HepG2 (cell line): ENCODE measurements around the gene FAM161A. TPM values are rescaled to one million over a fixed set of nuclear protein-coding genes. Genes with fewer than 3 reads are reported as not detected.
A peak's percentile ranks its signal among the peaks of the same experiment; 100 is the strongest.

Experiments
- ATAC-seq: fragments of 200-7000 bp; cut with Tn5 transposase; 3 replicates; pipeline ENCODE4 v1.9.1; 2020; ENCODE audit warnings: mild to moderate bottlenecking, moderate library complexity
- BruUV-seq: library from RNA; stranded (reverse); fragments of 400-500 nt; replicated peaks from 2 replicates; lab custom pipeline; 2021; lab: Mats Ljungman, UMichigan
- CTCF ChIA-PET: fragments of 300-600 bp; formaldehyde crosslinking; extraction: SDS; loops from one replicate; lab custom pipeline; 2021; ENCODE audit warnings: low total read pairs, inconsistent platforms, low intra/inter-chr PET ratio; lab: Yijun Ruan, JAX
- POLR2A ChIA-PET: fragments of 350-600 bp; sonication (Branson Sonifier 250); formaldehyde crosslinking; loops from one replicate; lab custom pipeline; 2020; ENCODE audit warnings: antibody characterized with exemption, inconsistent platforms; lab: Yijun Ruan, JAX
- DNase-seq: peaks from one replicate; pipeline ENCODE4 v3.0.0-alpha.2; 2015; ENCODE audit warnings: low spot score
- FAIRE-seq: peaks from 3 replicates; lab custom pipeline; 2011; peaks lifted over from hg19 to GRCh38; lab: Jason Lieb, UNC
- H2AFZ ChIP-seq: one replicate; pipeline ENCODE4 v1.6.1; 2011; ENCODE audit warnings: low read length, inconsistent platforms
- H3K27ac ChIP-seq: fragments of 300-600 bp; 3 replicates; pipeline ENCODE4 v1.8.0; 2011; ENCODE audit warnings: mixed run types, mild to moderate bottlenecking, mixed read lengths, low read length, inconsistent platforms; ENCODE audit not compliant: insufficient read depth; ENCODE audit errors: extremely low read length
- H3K27me3 ChIP-seq, 2 experiments: fragments of 200-600 bp in 1 of 2; 2 replicates in 1 of 2; 3 replicates in 1 of 2; pipeline versions ENCODE4 v1.6.0 to v1.8.0; 2011; ENCODE audit warnings: low read length in 2 of 2, mild to moderate bottlenecking in 2 of 2, moderate library complexity in 2 of 2, inconsistent platforms in 1 of 2; ENCODE audit not compliant: insufficient read depth in 2 of 2, control insufficient read depth in 1 of 2
- H3K36me3 ChIP-seq, 2 experiments: fragments of 200-600 bp in 1 of 2; replicated peaks in 1 of 2; 2 replicates in 1 of 2; 3 replicates in 1 of 2; pipeline versions ENCODE4 v1.5.1 to v1.8.0; 2011; ENCODE audit warnings: low read length in 2 of 2, inconsistent platforms in 1 of 2; ENCODE audit not compliant: insufficient read depth in 2 of 2, control insufficient read depth in 1 of 2
- H3K4me1 ChIP-seq: 2 replicates; pipeline ENCODE4 v1.5.1; 2012; ENCODE audit warnings: low read length, inconsistent platforms; ENCODE audit not compliant: insufficient read depth
- H3K4me2 ChIP-seq: 2 replicates; pipeline ENCODE4 v1.6.0; 2011; ENCODE audit warnings: low read depth, low read length, inconsistent platforms
- H3K4me3 ChIP-seq, 3 experiments: fragments of 200-600 bp in 1 of 3; sonication (generic), shearing (Covaris generic) in 1 of 3; replicated peaks in 1 of 3; 2 replicates each; pipeline ENCODE4 v1.5.1; 2011 to 2016; ENCODE audit warnings: low read length in 3 of 3, inconsistent platforms in 2 of 3, low read depth in 2 of 3, mild to moderate bottlenecking in 2 of 3, control low read depth in 1 of 3, mixed read lengths in 1 of 3; ENCODE audit not compliant: insufficient read depth in 1 of 3
- H3K79me2 ChIP-seq: one replicate; pipeline ENCODE4 v1.6.1; 2011; ENCODE audit warnings: low read length, inconsistent platforms; ENCODE audit not compliant: insufficient read depth
- H3K9ac ChIP-seq: 2 replicates; pipeline ENCODE4 v1.6.0; 2011; ENCODE audit warnings: mild to moderate bottlenecking, low read depth, low read length, inconsistent platforms; ENCODE audit not compliant: insufficient read depth
- H3K9me3 ChIP-seq: 2 replicates; pipeline ENCODE4 v1.5.1; 2012; ENCODE audit warnings: mild to moderate bottlenecking, low read length
- H4K20me1 ChIP-seq: 2 replicates; pipeline ENCODE4 v1.6.0; 2011; ENCODE audit warnings: inconsistent platforms, mild to moderate bottlenecking, low read length, moderate library complexity; ENCODE audit not compliant: insufficient read depth
- CEBPG ChIP-seq: IDR thresholded peaks from 2 replicates; pipeline ENCODE4 v1.6.1; 2016
- CREB1 ChIP-seq, 2 experiments: fragments of 450-650 bp in 1 of 2; IDR thresholded peaks; 2 replicates each; pipeline ENCODE4 v1.6.1; 2016 to 2017; ENCODE audit warnings: control low read depth in 1 of 2, mild to moderate bottlenecking in 1 of 2, missing compliant biosample characterization in 1 of 2, missing genetic modification characterization in 1 of 2
- HCFC1 ChIP-seq: fragments of 150-350 bp; IDR thresholded peaks from 2 replicates; pipeline ENCODE4 v1.6.1; 2014; ENCODE audit warnings: low read depth, low read length
- HDAC6 ChIP-seq: fragments of 200-600 bp; sonication (generic); IDR thresholded peaks from 2 replicates; pipeline ENCODE4 v1.7.0; 2017; ENCODE audit warnings: mild to moderate bottlenecking, antibody characterized with exemption, low read length, low read depth
- KDM6A ChIP-seq: IDR thresholded peaks from 2 replicates; pipeline ENCODE4 v1.6.1; 2016; ENCODE audit warnings: low read depth
- MAFK ChIP-seq, 2 experiments: IDR thresholded peaks in 1 of 2; conservative IDR thresholded peaks in 1 of 2; 2 replicates each; pipeline ENCODE4 v1.6.1; 2011; ENCODE audit warnings: improper control_type of control experiment in 2 of 2, low read length in 2 of 2
- MYNN ChIP-seq: sonication (generic); formaldehyde crosslinking; IDR thresholded peaks from 2 replicates; pipeline ENCODE4 v1.4.0; 2020; ENCODE audit warnings: mild to moderate bottlenecking, low read depth, missing genetic modification reagents
- NFIB ChIP-seq: sonication (generic); formaldehyde crosslinking; IDR thresholded peaks from 2 replicates; pipeline ENCODE4 v1.9.0; 2021; ENCODE audit warnings: missing genetic modification reagents, mild to moderate bottlenecking, borderline replicate concordance
- PHF8 ChIP-seq: sonication (generic); formaldehyde crosslinking; IDR thresholded peaks from 2 replicates; pipeline ENCODE4 v1.5.0; 2020; ENCODE audit warnings: missing genetic modification reagents
- SMC3 ChIP-seq: IDR thresholded peaks from 2 replicates; pipeline ENCODE4 v1.6.1; 2011; ENCODE audit warnings: low read length, improper control_type of control experiment
- SP5 ChIP-seq: IDR thresholded peaks from 2 replicates; pipeline ENCODE4 v1.6.1; 2016; ENCODE audit warnings: low read depth, borderline replicate concordance
- TEAD2 ChIP-seq: sonication (generic); formaldehyde crosslinking; IDR thresholded peaks from 2 replicates; pipeline ENCODE4 v1.9.0; 2021; ENCODE audit warnings: missing genetic modification reagents
- ZFP90 ChIP-seq: sonication (generic); formaldehyde crosslinking; IDR thresholded peaks from 2 replicates; pipeline ENCODE4 v1.8.0; 2022; ENCODE audit warnings: missing genetic modification reagents, mild to moderate bottlenecking, inconsistent platforms, borderline replicate concordance
- ZNF12 ChIP-seq: sonication (generic); formaldehyde crosslinking; IDR thresholded peaks from 2 replicates; pipeline ENCODE4 v1.5.0; 2020; ENCODE audit warnings: missing genetic modification reagents
- ZNF160 ChIP-seq: sonication (generic); formaldehyde crosslinking; IDR thresholded peaks from 2 replicates; pipeline ENCODE4 v1.8.0; 2022; ENCODE audit warnings: mild to moderate bottlenecking, inconsistent platforms, missing genetic modification reagents
- ZNF234 ChIP-seq: sonication (generic); formaldehyde crosslinking; conservative IDR thresholded peaks from 2 replicates; pipeline ENCODE4 v1.5.1; 2020; ENCODE audit warnings: mild to moderate bottlenecking, missing genetic modification reagents
- ZNF317 ChIP-seq: sonication (generic); formaldehyde crosslinking; IDR thresholded peaks from 2 replicates; pipeline ENCODE4 v1.5.0; 2020; ENCODE audit warnings: mild to moderate bottlenecking, missing genetic modification reagents
- ZNF547 ChIP-seq: sonication (generic); formaldehyde crosslinking; IDR thresholded peaks from 2 replicates; pipeline ENCODE4 v1.5.1; 2020; ENCODE audit warnings: mild to moderate bottlenecking, missing genetic modification reagents
- WGBS: methylation state at CpG from one replicate; pipeline ENCODE4 v1.1.6; 2017; ENCODE audit warnings: low lambda C conversion rate; 5-methylcytosine and 5-hydroxymethylcytosine counted together
- in situ Hi-C: cut with HindIII; loops from 2 replicates; pipeline ENCODE4 v1.10.0; 2017; ENCODE audit warnings: low pct_unique_long_range_greater_than_20kb; ENCODE audit not compliant: extremely low pct_ligation_motif_present
- intact Hi-C: fragments of 100-400 bp; cut with micrococcal nuclease; formaldehyde crosslinking; loops from one replicate; pipeline ENCODE4 v1.10.0; 2022; ENCODE audit not compliant: unreplicated experiment
- polyA plus RNA-seq, 8 experiments: library from polyadenylated mRNA; depleted of rRNA in 3 of 8; stranded (reverse) in 7 of 8; unstranded in 1 of 8; fragments of >200 nt; fragmentation: Illumina TruSeq in 4 of 8; extraction: Trizol in 4 of 8; gene quantifications; 2 replicates each; pipeline versions ENCODE4 v1.2.1 to v1.2.3, GENCODE V29; 2011 to 2016; ENCODE audit warnings: low read depth in 4 of 8, missing spikeins in 1 of 8, mixed read lengths in 1 of 8; ENCODE audit not compliant: insufficient read depth in 1 of 8
- total RNA-seq, 5 experiments: library from RNA; depleted of rRNA; stranded (reverse); fragments of >200 nt; fragmentation: Illumina TruSeq; extraction: Trizol; gene quantifications; 2 replicates each; pipeline ENCODE4 v1.2.3, GENCODE V29; 2016; ENCODE audit warnings: low read depth in 1 of 5
- TF ChIP-seq, protein P1 (sequence below): IDR thresholded peaks from 2 replicates; pipeline ENCODE4 v1.6.1; 2016; ENCODE audit warnings: low read depth, borderline replicate concordance
- TF ChIP-seq, protein P2 (sequence below): sonication (generic); formaldehyde crosslinking; IDR thresholded peaks from 2 replicates; pipeline ENCODE4 v1.4.0; 2020; ENCODE audit warnings: missing genetic modification reagents, low read depth, mild to moderate bottlenecking, borderline replicate concordance

Gene FAM161A
- total and polyA plus RNA-seq, 2 of the 13 experiments (the other 11 are each of a cell fraction or from before 2014, with no cell fraction given), result 2.7 to 3.4 TPM

DNA sequence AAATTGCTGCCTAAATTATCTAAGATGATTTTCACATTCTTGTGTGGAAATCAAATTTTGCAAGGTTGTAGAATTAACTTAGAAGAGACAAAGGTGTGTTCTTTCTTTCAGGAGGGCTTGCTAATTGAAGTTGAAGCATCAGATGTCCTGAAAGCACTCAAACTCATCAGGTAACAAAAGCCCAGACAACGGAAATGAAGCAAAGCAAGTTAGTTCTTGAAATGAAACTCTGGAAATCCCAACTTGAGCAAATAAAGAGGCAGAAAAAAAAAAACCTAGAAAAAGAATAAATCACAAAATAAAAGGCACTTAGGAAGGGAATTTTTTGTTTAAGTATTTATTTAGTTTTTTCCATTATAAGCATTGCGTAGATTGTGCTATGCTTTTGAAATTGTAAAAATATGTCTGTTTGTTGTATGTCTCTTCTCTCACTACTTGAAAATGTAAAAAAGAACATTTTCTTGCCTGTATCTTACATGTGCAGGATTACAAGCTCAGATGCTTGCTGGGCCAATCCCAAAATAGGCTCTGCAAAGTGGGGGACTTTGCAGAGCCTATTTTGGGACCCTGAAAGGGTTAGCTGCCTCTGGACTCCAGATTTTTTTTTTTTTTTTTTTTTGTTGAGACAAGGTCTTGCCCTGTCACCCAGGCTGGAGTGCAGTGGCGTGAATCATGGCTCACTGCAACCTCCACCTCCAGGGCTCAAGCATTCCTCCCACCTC is 46.7 kb downstream of the FAM161A start:
- no peaks in the 10 kb centered on the region for H3K36me3 ChIP-seq
- no peak overlapping the region for H3K27ac ChIP-seq
- no peak overlapping the region for H3K4me3 ChIP-seq
- BruUV-seq, result no TSS peak
- in situ Hi-C loops, result no loop called here
- FAIRE-seq, result no peak
- intact Hi-C loops, result no loop called here
- no peaks in the 10 kb centered on the region for H3K9me3 ChIP-seq
- no peak overlapping the region for H3K4me2 ChIP-seq
- no peak for TF ChIP-seq NFIB (CRISPR knock-in tag)
- 0 out of 4 replicates have a peak, but pooled peaks of 1 of the 2 experiments have one; percentile 3 for TF ChIP-seq MAFK (conservative IDR thresholded peaks at IDR 0.05 in 1 of 2, IDR thresholded peaks at IDR 0.05 in 1 of 2; ENCODE audit: low read length in 2 of 2)
- TF ChIP-seq ZNF12, result no peak
- TF ChIP-seq ZNF547 (CRISPR knock-in tag), result no peak
- TF ChIP-seq ZFP90, result no peak
- TF ChIP-seq TEAD2 (CRISPR knock-in tag), result no peak
- H3K79me2 ChIP-seq, result no peaks in the 10 kb centered on the region
- POLR2A ChIA-PET, result no interaction called here
- H3K27me3 ChIP-seq, result peaks cover 0 to 17% of the 10 kb centered on the region in 2 experiments; a peak in 4 of 5 replicates
- no peak for DNase-seq
- H2AFZ ChIP-seq, result no peak overlapping the region
- H4K20me1 ChIP-seq, result no peaks in the 10 kb centered on the region
- ATAC-seq, result no peak
- no peak overlapping the region for H3K9ac ChIP-seq
- peaks cover 15% of the 10 kb centered on the region for H3K4me1 ChIP-seq
- WGBS, result 43% methylated on average over 3 of the region's 3 CpGs
- CTCF ChIA-PET, result no interaction called here

DNA sequence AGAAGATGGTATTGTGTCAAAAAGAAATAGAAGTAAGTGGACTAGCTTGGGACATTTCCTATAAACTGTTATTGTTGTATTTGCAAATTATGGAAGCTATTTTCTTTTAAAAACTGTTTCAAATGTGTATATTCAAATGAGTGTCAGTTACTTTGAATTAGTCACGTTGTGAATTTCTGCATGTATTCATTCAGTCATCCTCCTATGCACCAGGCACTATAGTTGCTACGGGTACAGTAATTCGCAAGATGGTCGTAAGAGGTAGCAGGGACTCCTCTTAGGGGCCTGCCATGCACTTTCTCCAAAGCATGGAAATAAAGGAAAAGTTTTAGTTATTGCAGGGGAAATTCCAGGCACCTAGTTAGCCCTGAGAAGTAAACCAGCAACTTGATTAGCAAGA is 51.3 kb downstream of the FAM161A start:
- ATAC-seq (no peak), FAIRE-seq (no peak), DNase-seq (no peak)
- no peaks in the 10 kb centered on the region for H3K9me3 ChIP-seq
- in situ Hi-C loops, result no loop called here
- TF ChIP-seq PHF8 (CRISPR knock-in tag), result no peak
- TF ChIP-seq ZNF160 (CRISPR knock-in tag), result no peak
- TF ChIP-seq SMC3, result no peak
- TF ChIP-seq SP5 (CRISPR knock-in tag), result no peak
- TF ChIP-seq, protein P1, sequence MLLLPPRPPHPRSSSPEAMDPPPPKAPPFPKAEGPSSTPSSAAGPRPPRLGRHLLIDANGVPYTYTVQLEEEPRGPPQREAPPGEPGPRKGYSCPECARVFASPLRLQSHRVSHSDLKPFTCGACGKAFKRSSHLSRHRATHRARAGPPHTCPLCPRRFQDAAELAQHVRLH (CRISPR knock-in tag), result no peak
- no peak for TF ChIP-seq KDM6A (CRISPR knock-in tag)
- no peak for TF ChIP-seq CEBPG (CRISPR knock-in tag)
- no peak for TF ChIP-seq HDAC6
- no peak for TF ChIP-seq CREB1 (IDR thresholded peaks at IDR 0.05)
- no peak for TF ChIP-seq CREB1 (CRISPR knock-in tag; IDR thresholded peaks at IDR 0.05)
- TF ChIP-seq, protein P2, sequence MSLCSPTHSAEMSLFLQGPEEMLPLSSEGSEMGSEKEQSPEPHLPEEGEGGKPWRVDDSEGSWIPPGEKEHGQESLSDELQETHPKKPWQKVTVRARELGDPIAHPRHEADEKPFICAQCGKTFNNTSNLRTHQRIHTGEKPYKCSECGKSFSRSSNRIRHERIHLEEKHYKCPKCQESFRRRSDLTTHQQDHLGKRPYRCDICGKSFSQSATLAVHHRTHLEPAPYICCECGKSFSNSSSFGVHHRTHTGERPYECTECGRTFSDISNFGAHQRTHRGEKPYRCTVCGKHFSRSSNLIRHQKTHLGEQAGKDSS (CRISPR knock-in tag), result no peak
- no peak for TF ChIP-seq ZNF317 (CRISPR knock-in tag)
- no peak for TF ChIP-seq ZNF234 (CRISPR knock-in tag)
- no peak for TF ChIP-seq MYNN (CRISPR knock-in tag)
- no peak for TF ChIP-seq HCFC1
- no peaks in the 10 kb centered on the region for H3K4me1 ChIP-seq
- ChIA-PET POLR2A (no interaction called here), CTCF (no interaction called here)
- peaks cover 0 to 22% of the 10 kb centered on the region in 2 experiments; a peak in 2 of 5 replicates for H3K27me3 ChIP-seq
- H3K36me3 ChIP-seq, result no peaks in the 10 kb centered on the region
- H2AFZ ChIP-seq, result no peak overlapping the region
- H4K20me1 ChIP-seq, result no peaks in the 10 kb centered on the region
- 41% methylated on average over 4 of the region's 4 CpGs for WGBS
- H3K4me3 ChIP-seq, result no peak overlapping the region
- H3K79me2 ChIP-seq, result no peaks in the 10 kb centered on the region
- H3K27ac ChIP-seq, result no peak overlapping the region
- BruUV-seq, result no TSS peak
- intact Hi-C loops, result no loop called here
- H3K9ac ChIP-seq, result no peak overlapping the region
- H3K4me2 ChIP-seq, result no peak overlapping the region
